Esophagus (tissue), 2 donors: ENCODE measurements around the gene PLA2R1. TPM values are rescaled to one million over a fixed set of nuclear protein-coding genes. Genes with fewer than 3 reads are reported as not detected.
A peak's percentile ranks its signal among the peaks of the same experiment; 100 is the strongest.

ENCODE experiments used
- H3K27ac ChIP-seq, 2 donors: one replicate each; pipeline ENCODE4 v1.5.1; 2013; ENCODE audit warnings: low read depth in 2 of 2, mild to moderate bottlenecking in 2 of 2, inconsistent platforms in 1 of 2, low read length in 1 of 2, moderate library complexity in 1 of 2
- H3K27me3 ChIP-seq, 2 donors: one replicate each; pipeline ENCODE4 v1.6.1; 2013; ENCODE audit warnings: low read length in 2 of 2, control low read depth in 1 of 2, mild to moderate bottlenecking in 1 of 2; ENCODE audit not compliant: insufficient read depth in 2 of 2, control insufficient read depth in 1 of 2
- H3K36me3 ChIP-seq, 2 donors: one replicate each; pipeline ENCODE4 v1.6.1; 2013; ENCODE audit warnings: low read length in 1 of 2; ENCODE audit not compliant: control insufficient read depth in 2 of 2, insufficient read depth in 2 of 2
- H3K4me1 ChIP-seq, 2 donors: one replicate each; pipeline ENCODE4 v1.6.1; 2013; ENCODE audit warnings: low read length in 1 of 2; ENCODE audit not compliant: control insufficient read depth in 2 of 2, insufficient read depth in 2 of 2
- H3K4me3 ChIP-seq, 2 donors: one replicate each; pipeline ENCODE4 v1.5.1; 2013; ENCODE audit warnings: low read length in 2 of 2, mild to moderate bottlenecking in 2 of 2, low read depth in 1 of 2, moderate library complexity in 1 of 2
- H3K9me3 ChIP-seq, 2 donors: one replicate each; pipeline ENCODE4 v1.6.1; 2013; ENCODE audit warnings: mild to moderate bottlenecking in 2 of 2, low read depth in 1 of 2, low read length in 1 of 2, moderate library complexity in 1 of 2; ENCODE audit not compliant: control insufficient read depth in 2 of 2, insufficient read depth in 1 of 2
- WGBS, 2 donors: extraction: QIAGEN DNeasy Blood & Tissue Kit; methylation state at CpG; one replicate each; pipeline ENCODE4 v1.1.7; 2013; 5-methylcytosine and 5-hydroxymethylcytosine counted together
- polyA plus RNA-seq, 2 donors: library from polyadenylated mRNA; stranded (reverse); fragments of 200-250 nt; gene quantifications; one replicate each; pipeline ENCODE4 v1.2.3, GENCODE V29; 2013
- donor health status: healthy with polysubstance abuse.
- donor health status: Bipolar disorder and iron deficiency.

Gene PLA2R1
- polyA plus RNA-seq, 2 donors = 3.8 to 6.2 TPM

GRCh38 chr2:159961037-159961436 lies 101.4 kb downstream of the PLA2R1 start:
- Histone ChIP-seq H3K36me3 (no peaks in the 10 kb centered on the region), H3K27ac (peak overlapping the region in 1 of 2 donors; percentile 72), H3K27me3 (no peaks in the 10 kb centered on the region), H3K4me1 (peaks cover 0 to 3% of the 10 kb centered on the region in 2 donors), H3K4me3 (no peak overlapping the region), H3K9me3 (no peaks in the 10 kb centered on the region)
- 47 to 60% methylated on average over 2 of the region's 2 CpGs for WGBS, 2 donors

DNA sequence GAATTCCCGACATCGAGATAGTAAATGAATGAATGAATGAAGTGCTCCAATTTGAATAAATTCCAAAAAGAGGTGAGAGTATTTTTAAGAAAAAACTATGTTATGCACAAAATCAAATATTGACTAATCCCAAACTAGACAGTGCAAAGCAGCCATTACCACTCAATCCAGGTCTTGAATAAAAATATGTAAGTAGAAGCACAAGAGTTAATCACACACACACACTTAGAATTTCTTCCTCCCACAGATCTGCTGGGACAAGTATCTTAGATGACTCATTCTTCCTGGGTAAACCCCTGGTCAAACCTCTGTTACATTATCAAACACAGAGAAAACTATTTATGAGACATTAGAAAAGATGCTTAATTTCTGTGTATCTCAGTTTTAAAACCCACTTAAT lies 102.0 kb downstream of the PLA2R1 start:
- no peaks in the 10 kb centered on the region for H3K9me3 ChIP-seq
- no peak overlapping the region for H3K27ac ChIP-seq
- H3K36me3 ChIP-seq = no peaks in the 10 kb centered on the region
- H3K4me1 ChIP-seq = peaks cover 0 to 3% of the 10 kb centered on the region in 2 donors
- 50 to 66% methylated on average over 2 of the region's 2 CpGs for WGBS, 2 donors
- H3K27me3 ChIP-seq = no peaks in the 10 kb centered on the region
- no peak overlapping the region for H3K4me3 ChIP-seq

DNA sequence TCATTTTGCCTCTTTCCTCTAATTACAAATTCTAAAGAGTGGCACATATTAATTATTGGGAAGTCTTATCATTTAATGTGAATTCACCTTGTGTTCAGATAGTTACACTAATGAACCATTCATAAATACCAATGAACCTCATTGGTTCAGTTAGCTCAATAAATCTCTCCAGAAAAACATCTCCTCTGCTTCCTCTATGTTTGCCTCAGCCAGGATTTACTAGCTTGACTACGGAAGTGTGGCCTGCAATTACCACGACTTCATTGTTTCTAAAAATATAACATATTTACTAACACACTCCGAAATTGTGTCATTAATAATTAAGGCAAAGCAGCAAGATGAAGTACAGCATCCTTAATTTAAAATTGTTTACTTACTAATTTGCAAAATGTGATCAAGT lies 103.3 kb downstream of the PLA2R1 start:
- Histone ChIP-seq H3K9me3 (no peaks in the 10 kb centered on the region), H3K4me3 (no peak overlapping the region), H3K4me1 (peaks cover 0 to 3% of the 10 kb centered on the region in 2 donors), H3K36me3 (no peaks in the 10 kb centered on the region), H3K27me3 (no peaks in the 10 kb centered on the region), H3K27ac (no peak overlapping the region)
- 55 to 61% methylated on average over 3 of the region's 3 CpGs for WGBS, 2 donors

DNA sequence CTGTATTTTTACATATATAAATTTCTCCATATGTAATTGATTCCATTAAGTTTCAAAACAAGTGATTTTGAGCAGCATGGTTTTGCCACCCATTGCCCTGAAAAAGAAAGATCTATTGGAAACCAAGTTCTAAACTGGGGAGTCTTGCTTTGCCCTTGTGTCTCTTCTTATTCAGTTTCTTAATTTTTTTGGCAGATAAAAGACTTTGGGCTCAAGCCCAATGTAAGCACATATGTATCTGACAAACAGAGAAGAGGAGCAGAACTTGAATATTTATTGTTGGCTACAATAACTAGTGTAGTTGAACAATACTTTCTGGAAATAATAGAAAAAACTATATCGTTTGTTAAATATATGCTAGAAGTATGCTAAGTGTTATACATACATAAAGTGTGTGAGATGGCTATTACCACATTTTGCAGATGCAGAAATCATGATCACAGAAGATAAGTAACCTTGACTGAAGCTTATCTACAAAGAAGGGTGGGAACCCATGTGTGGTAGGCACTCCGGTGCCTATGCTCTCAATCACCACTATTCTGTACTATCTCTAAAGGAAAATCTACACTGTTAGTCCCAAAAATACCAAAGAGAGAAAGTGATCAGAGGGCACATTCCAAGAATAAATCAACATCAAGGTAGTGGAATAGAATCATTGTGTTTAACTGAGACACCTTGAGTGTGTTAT lies 109.1 kb downstream of the PLA2R1 start:
- H3K9me3 ChIP-seq = no peaks in the 10 kb centered on the region
- no peaks in the 10 kb centered on the region for H3K27me3 ChIP-seq
- no peak overlapping the region for H3K27ac ChIP-seq
- WGBS, 2 donors = 74 to 79% methylated on average over 2 of the region's 2 CpGs
- no peak overlapping the region for H3K4me3 ChIP-seq
- H3K36me3 ChIP-seq = no peaks in the 10 kb centered on the region
- no peaks in the 10 kb centered on the region for H3K4me1 ChIP-seq

GRCh38 chr2:159946326-159946999 lies 116.0 kb downstream of the PLA2R1 start:
- 34 to 43% methylated on average over 1 of the region's 1 CpG for WGBS, 2 donors
- H3K27me3 ChIP-seq = no peaks in the 10 kb centered on the region
- H3K27ac ChIP-seq = no peak overlapping the region
- no peaks in the 10 kb centered on the region for H3K36me3 ChIP-seq
- no peaks in the 10 kb centered on the region for H3K4me1 ChIP-seq
- H3K4me3 ChIP-seq = no peak overlapping the region
- H3K9me3 ChIP-seq = no peaks in the 10 kb centered on the region

- 94% methylated on average over 2 of the region's 2 CpGs for WGBS, 2 donors
- Histone ChIP-seq H3K36me3 (no peaks in the 10 kb centered on the region), H3K4me3 (no peak overlapping the region), H3K27ac (no peak overlapping the region), H3K4me1 (no peaks in the 10 kb centered on the region), H3K9me3 (no peaks in the 10 kb centered on the region), H3K27me3 (no peaks in the 10 kb centered on the region)
Measured at GRCh38 chr2:159944874-159945273, 117.5 kb downstream of the PLA2R1 start.

DNA sequence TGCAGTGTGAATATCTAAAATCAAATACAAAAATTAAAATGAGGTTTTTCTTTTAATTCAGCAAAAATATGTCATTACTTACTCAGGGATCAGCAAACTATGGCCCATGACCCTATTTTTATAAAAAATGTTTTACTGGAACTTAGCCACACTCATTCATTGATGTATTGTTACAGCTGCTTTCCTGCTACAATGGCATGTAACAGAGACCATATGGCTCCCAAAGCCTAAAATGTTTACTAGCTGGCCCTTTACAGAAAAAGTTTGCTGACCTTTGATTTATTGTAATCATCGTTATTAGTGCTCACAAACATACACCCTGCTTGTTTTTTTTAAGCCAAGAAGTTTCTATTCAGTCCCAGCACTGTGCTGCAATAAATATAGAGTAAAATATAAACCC lies 120.3 kb downstream of the PLA2R1 start:
- Histone ChIP-seq H3K27me3 (no peaks in the 10 kb centered on the region), H3K9me3 (no peaks in the 10 kb centered on the region), H3K4me1 (no peaks in the 10 kb centered on the region), H3K36me3 (no peaks in the 10 kb centered on the region), H3K27ac (no peak overlapping the region), H3K4me3 (no peak overlapping the region)
- 57 to 61% methylated on average over 1 of the region's 1 CpG for WGBS, 2 donors

GRCh38 chr2:159941729-159942128 lies 120.7 kb downstream of the PLA2R1 start:
- no peaks in the 10 kb centered on the region for H3K4me1 ChIP-seq

DNA sequence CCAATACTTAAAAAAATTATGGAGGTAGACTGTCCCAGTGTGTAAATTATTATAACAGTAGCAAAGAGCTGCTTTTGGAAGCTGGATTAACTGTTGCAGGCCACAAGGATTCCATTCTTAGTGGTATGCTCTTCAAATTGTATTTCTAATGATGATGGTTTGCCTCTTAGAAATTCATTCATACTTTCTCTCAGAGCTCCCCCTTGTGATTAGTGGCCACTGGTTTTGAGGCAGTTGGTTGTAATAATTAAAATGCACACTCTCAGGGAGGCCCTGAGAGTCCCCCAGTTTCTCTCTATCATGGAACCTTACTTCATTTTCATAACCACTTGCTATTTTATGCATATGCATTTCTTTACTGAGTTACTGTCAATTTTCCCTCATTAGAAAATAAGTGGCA lies 122.5 kb downstream of the PLA2R1 start:
- no peaks in the 10 kb centered on the region for H3K36me3 ChIP-seq
- peaks cover 0 to 3% of the 10 kb centered on the region in 2 donors for H3K9me3 ChIP-seq
- no peaks in the 10 kb centered on the region for H3K27me3 ChIP-seq
- H3K4me3 ChIP-seq = no peak overlapping the region
- no peaks in the 10 kb centered on the region for H3K4me1 ChIP-seq
- no peak overlapping the region for H3K27ac ChIP-seq

More at GRCh38 chr2:159941729-159942128, 120.7 kb downstream of the PLA2R1 start:
- Histone ChIP-seq H3K4me3 (no peak overlapping the region), H3K27ac (no peak overlapping the region), H3K9me3 (no peaks in the 10 kb centered on the region), H3K27me3 (no peaks in the 10 kb centered on the region), H3K36me3 (no peaks in the 10 kb centered on the region)
- WGBS, 2 donors = 79 to 81% methylated on average over 5 of the region's 5 CpGs

- Histone ChIP-seq H3K27me3 (no peaks in the 10 kb centered on the region), H3K4me3 (no peak overlapping the region), H3K9me3 (peaks cover 0 to 3% of the 10 kb centered on the region in 2 donors), H3K4me1 (no peaks in the 10 kb centered on the region), H3K27ac (no peak overlapping the region), H3K36me3 (no peaks in the 10 kb centered on the region)
- WGBS, 2 donors = 73 to 88% methylated on average over 3 of the region's 3 CpGs
Measured at GRCh38 chr2:159938395-159938794, 124.0 kb downstream of the PLA2R1 start.
